K562 (cell line): ENCODE measurements around the gene AP4S1. TPM values are rescaled to one million over a fixed set of nuclear protein-coding genes. Genes with fewer than 3 reads are reported as not detected.
A peak's percentile ranks its signal among the peaks of the same experiment; 100 is the strongest.

Experiments used
- CAMTA2 ChIP-seq: fragments of 250-450 bp; sonication (Bioruptor Pico); conservative IDR thresholded peaks from 2 replicates; pipeline ENCODE4 v1.5.1; 2022
- E2F1 ChIP-seq: sonication (generic); formaldehyde crosslinking; IDR thresholded peaks from 2 replicates; pipeline ENCODE4 v1.8.1; 2023; ENCODE audit warnings: mild to moderate bottlenecking, missing genetic modification reagents, moderate library complexity
- JUND ChIP-seq, 2 experiments: IDR thresholded peaks; 2 replicates in 1 of 2; 3 replicates in 1 of 2; pipeline ENCODE4 v1.6.1; 2011; ENCODE audit warnings: borderline replicate concordance in 2 of 2, low read depth in 2 of 2, low read length in 2 of 2, improper control_type of control experiment in 1 of 2, missing biosample characterization in 1 of 2, missing genetic modification characterization in 1 of 2, missing genetic modification reagents in 1 of 2
- KAT7 ChIP-seq: sonication (generic); formaldehyde crosslinking; IDR thresholded peaks from 2 replicates; pipeline ENCODE4 v1.8.0; 2022; ENCODE audit warnings: missing genetic modification reagents, mild to moderate bottlenecking, borderline replicate concordance
- NFYB ChIP-seq: IDR thresholded peaks from 2 replicates; pipeline ENCODE4 v1.6.1; 2011; ENCODE audit warnings: mild to moderate bottlenecking, moderate library complexity; ENCODE audit not compliant: insufficient read length; ENCODE audit errors: extremely low read depth
- NR4A1 ChIP-seq, 2 experiments: fragments of 250-450 bp in 1 of 2; fragments of 450-650 bp in 1 of 2; sonication (Bioruptor Pico) in 1 of 2; IDR thresholded peaks; 2 replicates each; pipeline versions ENCODE4 v1.4.0 to v1.6.1; 2016 to 2020; ENCODE audit warnings: mild to moderate bottlenecking in 2 of 2, missing compliant biosample characterization in 1 of 2, missing genetic modification characterization in 1 of 2, moderate library complexity in 1 of 2
- PHB2 ChIP-seq: fragments of 450-650 bp; IDR thresholded peaks from 2 replicates; pipeline ENCODE4 v1.6.1; 2017; ENCODE audit warnings: low read depth
- POLR2AphosphoS2 ChIP-seq: IDR thresholded peaks from 2 replicates; pipeline ENCODE4 v1.6.1; 2012; ENCODE audit warnings: low read length, improper control_type of control experiment
- RB1 ChIP-seq: fragments of 450-650 bp; IDR thresholded peaks from 2 replicates; pipeline ENCODE4 v1.6.1; 2017; ENCODE audit warnings: low read depth, mild to moderate bottlenecking
- ZNF75A ChIP-seq: fragments of 450-650 bp; formaldehyde crosslinking; IDR thresholded peaks from 2 replicates; pipeline ENCODE4 v1.4.0; 2020; ENCODE audit warnings: mild to moderate bottlenecking
- polyA plus RNA-seq, 8 experiments: library from polyadenylated mRNA; depleted of rRNA in 4 of 8; stranded (reverse) in 5 of 8; unstranded in 3 of 8; fragments of >200 nt; fragmentation: Nextera tagmentation in 2 of 8; fragmentation: Illumina TruSeq in 1 of 8; extraction: Ambion mirVana in 2 of 8; extraction: Trizol in 1 of 8; gene quantifications; 2 replicates each; pipeline versions ENCODE4 v1.2.1 to v1.2.3, GENCODE V29; 2011 to 2014; ENCODE audit warnings: inconsistent platforms in 1 of 8, missing spikeins in 1 of 8
- total RNA-seq, 7 experiments: library from RNA; depleted of rRNA in 6 of 7; stranded (reverse); fragments of >200 nt in 6 of 7; fragmentation: Illumina TruSeq in 2 of 7; extraction: Trizol in 2 of 7; gene quantifications; 2 replicates each; pipeline versions ENCODE4 v1.2.1 to v1.2.3, GENCODE V29; 2011 to 2021; ENCODE audit warnings: low replicate concordance in 1 of 7
- TF ChIP-seq, protein P1 (sequence below), 2 experiments: fragments of 150-350 bp in 1 of 2; IDR thresholded peaks; 2 replicates each; pipeline ENCODE4 v1.6.1; 2012 to 2016; ENCODE audit warnings: low read depth in 2 of 2, low read length in 2 of 2, mild to moderate bottlenecking in 1 of 2, moderate library complexity in 1 of 2
- TF ChIP-seq, protein P2 (sequence below), 2 experiments: fragments of 450-650 bp; formaldehyde crosslinking in 1 of 2; IDR thresholded peaks; 2 replicates each; pipeline versions ENCODE4 v1.4.0 to v1.6.1; 2014 to 2020; ENCODE audit warnings: mild to moderate bottlenecking in 2 of 2, borderline replicate concordance in 1 of 2, low read depth in 1 of 2

AP4S1 gene
- total and polyA plus RNA-seq, 9 of the 15 experiments (the other 6 are each of a cell fraction or from before 2014, with no cell fraction given): 3.7 to 7.8 (median 5.9) TPM

DNA sequence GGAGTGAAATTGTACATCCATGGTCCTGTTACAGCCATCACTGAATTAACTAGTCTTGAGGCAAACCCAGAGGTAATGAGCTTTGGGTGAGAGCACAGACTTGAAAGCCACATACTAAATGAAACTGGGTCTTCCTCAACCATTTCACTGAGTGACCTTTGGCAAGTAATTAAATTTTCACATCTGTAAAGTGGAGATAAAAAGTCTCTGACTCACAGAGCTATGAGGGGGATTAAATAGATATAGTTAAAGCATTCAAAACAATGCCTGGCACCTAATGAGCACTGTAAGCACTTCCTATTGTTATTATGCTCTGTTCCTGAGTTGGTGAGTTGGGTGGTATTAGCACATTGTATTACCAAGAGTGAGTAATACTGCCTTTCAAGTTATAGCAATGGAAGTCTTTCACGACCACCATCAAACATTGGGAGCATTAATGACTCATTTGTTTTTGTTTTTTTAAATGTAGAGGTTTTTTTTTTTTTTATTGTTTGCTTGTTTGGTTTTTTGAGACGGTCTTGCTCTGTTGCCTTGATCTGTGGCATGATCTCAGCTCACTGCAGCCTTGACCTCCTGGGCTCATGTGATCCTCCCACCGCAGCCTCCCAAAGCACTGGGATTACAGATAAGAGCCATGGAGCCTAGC, 13.2 kb downstream of the AP4S1 start (continued):
- no peak for TF ChIP-seq E2F1 (CRISPR knock-in tag)
- no peak for TF ChIP-seq CAMTA2 (CRISPR knock-in tag)
- peak; percentile 72 for TF ChIP-seq JUND (IDR thresholded peaks at IDR 0.05; ENCODE audit: borderline replicate concordance, low read depth, low read length)
- TF ChIP-seq JUND (tag; IDR thresholded peaks at IDR 0.05; ENCODE audit: borderline replicate concordance, low read depth, low read length): peak; percentile 83; the same call in 2 of the 3 replicates
- TF ChIP-seq RB1: no peak
- TF ChIP-seq NFYB: no peak
- TF ChIP-seq PHB2: peak; percentile 75
- no peak for TF ChIP-seq NR4A1 (CRISPR knock-in tag; IDR thresholded peaks at IDR 0.05)
- TF ChIP-seq NR4A1 (tag; IDR thresholded peaks at IDR 0.05): no peak
- TF ChIP-seq KAT7: no peak
- TF ChIP-seq, protein P1, sequence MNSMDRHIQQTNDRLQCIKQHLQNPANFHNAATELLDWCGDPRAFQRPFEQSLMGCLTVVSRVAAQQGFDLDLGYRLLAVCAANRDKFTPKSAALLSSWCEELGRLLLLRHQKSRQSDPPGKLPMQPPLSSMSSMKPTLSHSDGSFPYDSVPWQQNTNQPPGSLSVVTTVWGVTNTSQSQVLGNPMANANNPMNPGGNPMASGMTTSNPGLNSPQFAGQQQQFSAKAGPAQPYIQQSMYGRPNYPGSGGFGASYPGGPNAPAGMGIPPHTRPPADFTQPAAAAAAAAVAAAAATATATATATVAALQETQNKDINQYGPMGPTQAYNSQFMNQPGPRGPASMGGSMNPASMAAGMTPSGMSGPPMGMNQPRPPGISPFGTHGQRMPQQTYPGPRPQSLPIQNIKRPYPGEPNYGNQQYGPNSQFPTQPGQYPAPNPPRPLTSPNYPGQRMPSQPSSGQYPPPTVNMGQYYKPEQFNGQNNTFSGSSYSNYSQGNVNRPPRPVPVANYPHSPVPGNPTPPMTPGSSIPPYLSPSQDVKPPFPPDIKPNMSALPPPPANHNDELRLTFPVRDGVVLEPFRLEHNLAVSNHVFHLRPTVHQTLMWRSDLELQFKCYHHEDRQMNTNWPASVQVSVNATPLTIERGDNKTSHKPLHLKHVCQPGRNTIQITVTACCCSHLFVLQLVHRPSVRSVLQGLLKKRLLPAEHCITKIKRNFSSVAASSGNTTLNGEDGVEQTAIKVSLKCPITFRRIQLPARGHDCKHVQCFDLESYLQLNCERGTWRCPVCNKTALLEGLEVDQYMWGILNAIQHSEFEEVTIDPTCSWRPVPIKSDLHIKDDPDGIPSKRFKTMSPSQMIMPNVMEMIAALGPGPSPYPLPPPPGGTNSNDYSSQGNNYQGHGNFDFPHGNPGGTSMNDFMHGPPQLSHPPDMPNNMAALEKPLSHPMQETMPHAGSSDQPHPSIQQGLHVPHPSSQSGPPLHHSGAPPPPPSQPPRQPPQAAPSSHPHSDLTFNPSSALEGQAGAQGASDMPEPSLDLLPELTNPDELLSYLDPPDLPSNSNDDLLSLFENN (IDR thresholded peaks at IDR 0.05; ENCODE audit: low read depth in 2 of 2, low read length in 2 of 2): no peak; a peak in 1 of 4 replicates
- no peak for TF ChIP-seq POLR2AphosphoS2
- TF ChIP-seq ZNF75A (CRISPR knock-in tag): no peak
- TF ChIP-seq, protein P2, sequence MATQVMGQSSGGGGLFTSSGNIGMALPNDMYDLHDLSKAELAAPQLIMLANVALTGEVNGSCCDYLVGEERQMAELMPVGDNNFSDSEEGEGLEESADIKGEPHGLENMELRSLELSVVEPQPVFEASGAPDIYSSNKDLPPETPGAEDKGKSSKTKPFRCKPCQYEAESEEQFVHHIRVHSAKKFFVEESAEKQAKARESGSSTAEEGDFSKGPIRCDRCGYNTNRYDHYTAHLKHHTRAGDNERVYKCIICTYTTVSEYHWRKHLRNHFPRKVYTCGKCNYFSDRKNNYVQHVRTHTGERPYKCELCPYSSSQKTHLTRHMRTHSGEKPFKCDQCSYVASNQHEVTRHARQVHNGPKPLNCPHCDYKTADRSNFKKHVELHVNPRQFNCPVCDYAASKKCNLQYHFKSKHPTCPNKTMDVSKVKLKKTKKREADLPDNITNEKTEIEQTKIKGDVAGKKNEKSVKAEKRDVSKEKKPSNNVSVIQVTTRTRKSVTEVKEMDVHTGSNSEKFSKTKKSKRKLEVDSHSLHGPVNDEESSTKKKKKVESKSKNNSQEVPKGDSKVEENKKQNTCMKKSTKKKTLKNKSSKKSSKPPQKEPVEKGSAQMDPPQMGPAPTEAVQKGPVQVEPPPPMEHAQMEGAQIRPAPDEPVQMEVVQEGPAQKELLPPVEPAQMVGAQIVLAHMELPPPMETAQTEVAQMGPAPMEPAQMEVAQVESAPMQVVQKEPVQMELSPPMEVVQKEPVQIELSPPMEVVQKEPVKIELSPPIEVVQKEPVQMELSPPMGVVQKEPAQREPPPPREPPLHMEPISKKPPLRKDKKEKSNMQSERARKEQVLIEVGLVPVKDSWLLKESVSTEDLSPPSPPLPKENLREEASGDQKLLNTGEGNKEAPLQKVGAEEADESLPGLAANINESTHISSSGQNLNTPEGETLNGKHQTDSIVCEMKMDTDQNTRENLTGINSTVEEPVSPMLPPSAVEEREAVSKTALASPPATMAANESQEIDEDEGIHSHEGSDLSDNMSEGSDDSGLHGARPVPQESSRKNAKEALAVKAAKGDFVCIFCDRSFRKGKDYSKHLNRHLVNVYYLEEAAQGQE (IDR thresholded peaks at IDR 0.05; ENCODE audit: borderline replicate concordance): no peak
- TF ChIP-seq, protein P2 (CRISPR knock-in tag; IDR thresholded peaks at IDR 0.05; ENCODE audit: low read depth): no peak
